GM19395 (cell line): ENCODE measurements around the gene FIGNL1.
"Not testable (repeated sequence)": the region's sequence is repeated elsewhere in the genome, so short reads cannot be mapped to it uniquely, and the experiment has no call there.

Experiments
- ATAC-seq: cut with Tn5 transposase; IDR thresholded peaks from one replicate; pipeline ENCODE4 v1.9.1; 2021; ENCODE audit warnings: mild to moderate bottlenecking, moderate library complexity; ENCODE audit not compliant: unreplicated experiment

Gene FIGNL1

GRCh38 chr7:50472427-50472826 is 22.3 kb upstream of the FIGNL1 start:
- no peak for ATAC-seq

GRCh38 chr7:50471970-50472369 is 21.8 kb upstream of the FIGNL1 start:
- ATAC-seq: no peak

- no peak for ATAC-seq
Observed at GRCh38 chr7:50470250-50471163, 20.4 kb upstream of the FIGNL1 start.

- no peak for ATAC-seq
Observed at GRCh38 chr7:50469181-50469580, 19.0 kb upstream of the FIGNL1 start.

GRCh38 chr7:50467817-50468610 is 17.9 kb upstream of the FIGNL1 start:
- ATAC-seq: peak; percentile 88

- ATAC-seq: no peak
Observed at GRCh38 chr7:50466815-50467585, 16.9 kb upstream of the FIGNL1 start.

GRCh38 chr7:50463035-50463434 is 12.9 kb upstream of the FIGNL1 start:
- ATAC-seq: no peak

- no peak for ATAC-seq
Observed at GRCh38 chr7:50462361-50462760, 12.2 kb upstream of the FIGNL1 start.

- ATAC-seq: no peak
Observed at GRCh38 chr7:50461695-50462094, 11.5 kb upstream of the FIGNL1 start.

- not testable (repeated sequence) for ATAC-seq
Observed at GRCh38 chr7:50459183-50459582, 9.0 kb upstream of the FIGNL1 start.

- not testable (repeated sequence) for ATAC-seq
Observed at GRCh38 chr7:50458651-50459050, 8.5 kb upstream of the FIGNL1 start.

GRCh38 chr7:50456371-50457123 is 6.4 kb upstream of the FIGNL1 start:
- ATAC-seq: no peak

GRCh38 chr7:50455658-50456057 is 5.5 kb upstream of the FIGNL1 start:
- ATAC-seq: no peak

- no peak for ATAC-seq
Observed at GRCh38 chr7:50454968-50455367, 4.8 kb upstream of the FIGNL1 start.

GRCh38 chr7:50450590-50451032 is 461 bp upstream of the FIGNL1 start:
- peak; percentile 4 for ATAC-seq

GRCh38 chr7:50449501-50449880 is 659 bp downstream of the FIGNL1 start:
- peak; percentile 3 for ATAC-seq

GRCh38 chr7:50448823-50449222 is 1.3 kb downstream of the FIGNL1 start:
- ATAC-seq: peak; percentile 51

- peak; percentile 27 for ATAC-seq
Observed at GRCh38 chr7:50446542-50446960, 3.6 kb downstream of the FIGNL1 start.

- no peak for ATAC-seq
Observed at GRCh38 chr7:50436133-50436806, 13.9 kb downstream of the FIGNL1 start.
